H9 (cell line): Measurements from ENCODE around the gene CFAP45. TPM values are rescaled to one million over a fixed set of nuclear protein-coding genes. Genes with fewer than 3 reads are reported as not detected.

ENCODE experiments used
- DNase-seq: peaks from one replicate; pipeline ENCODE4 v3.0.0-alpha.2; 2017
- H2AFZ ChIP-seq: one replicate; pipeline ENCODE4 v1.6.1; 2013; ENCODE audit warnings: mild to moderate bottlenecking, low read length, control low read depth, moderate library complexity
- H2AK5ac ChIP-seq: 2 replicates; pipeline ENCODE4 v1.6.1; 2013; ENCODE audit warnings: low read length, control low read depth, mixed read lengths; ENCODE audit not compliant: insufficient read length
- H2BK120ac ChIP-seq: one replicate; pipeline ENCODE4 v1.6.1; 2013; ENCODE audit warnings: low read depth, mild to moderate bottlenecking, low read length, control low read depth, inconsistent platforms; ENCODE audit not compliant: poor library complexity, severe bottlenecking
- H2BK12ac ChIP-seq: 2 replicates; pipeline ENCODE4 v1.6.1; 2013; ENCODE audit warnings: low read length, control low read depth, mixed read lengths, low read depth; ENCODE audit not compliant: insufficient read length
- H2BK15ac ChIP-seq: 2 replicates; pipeline ENCODE4 v1.6.1; 2013; ENCODE audit warnings: low read depth, low read length, control low read depth
- H2BK20ac ChIP-seq: one replicate; pipeline ENCODE4 v1.6.1; 2013; ENCODE audit warnings: low read depth, mild to moderate bottlenecking, low read length, control low read depth, inconsistent platforms; ENCODE audit not compliant: poor library complexity, severe bottlenecking
- H2BK5ac ChIP-seq: 2 replicates; pipeline ENCODE4 v1.6.1; 2013; ENCODE audit warnings: low read length, control low read depth, mixed read lengths; ENCODE audit not compliant: insufficient read length
- H3K14ac ChIP-seq: 2 replicates; pipeline ENCODE4 v1.6.1; 2013; ENCODE audit warnings: low read length, control low read depth; ENCODE audit not compliant: insufficient read depth
- H3K18ac ChIP-seq: 2 replicates; pipeline ENCODE4 v1.6.1; 2013; ENCODE audit warnings: low read depth, mild to moderate bottlenecking, mixed read lengths, low read length, control low read depth; ENCODE audit not compliant: insufficient read length
- H3K23ac ChIP-seq: 2 replicates; pipeline ENCODE4 v1.6.1; 2013; ENCODE audit warnings: low read length, control low read depth, mixed read lengths, low read depth; ENCODE audit not compliant: insufficient read length
- H3K23me2 ChIP-seq: 2 replicates; pipeline ENCODE4 v1.6.1; 2013; ENCODE audit warnings: low read depth, mild to moderate bottlenecking, mixed read lengths, low read length, control low read depth; ENCODE audit not compliant: insufficient read length, poor library complexity, severe bottlenecking
- H3K27ac ChIP-seq: 2 replicates; pipeline ENCODE4 v1.5.1; 2013; ENCODE audit warnings: low read length, control low read depth, mixed read lengths, low read depth; ENCODE audit not compliant: insufficient read length
- H3K27me3 ChIP-seq: 2 replicates; pipeline ENCODE4 v1.6.1; 2013; ENCODE audit warnings: low read length, control low read depth, inconsistent platforms; ENCODE audit not compliant: insufficient read depth
- H3K4ac ChIP-seq: 2 replicates; pipeline ENCODE4 v1.6.1; 2013; ENCODE audit warnings: low read depth, mild to moderate bottlenecking, control low read depth, inconsistent platforms, low read length, moderate library complexity
- H3K4me1 ChIP-seq: 2 replicates; pipeline ENCODE4 v1.6.1; 2013; ENCODE audit warnings: low read length, control low read depth, inconsistent platforms; ENCODE audit not compliant: insufficient read depth
- H3K4me2 ChIP-seq: 2 replicates; pipeline ENCODE4 v1.6.1; 2013; ENCODE audit warnings: low read length, control low read depth, mixed read lengths; ENCODE audit not compliant: insufficient read length, insufficient read depth
- H3K56ac ChIP-seq: 2 replicates; pipeline ENCODE4 v1.6.1; 2013; ENCODE audit warnings: low read depth, mild to moderate bottlenecking, mixed read lengths, low read length, control low read depth; ENCODE audit not compliant: insufficient read length
- H3K79me1 ChIP-seq: 2 replicates; pipeline ENCODE4 v1.6.1; 2013; ENCODE audit warnings: low read depth, mild to moderate bottlenecking, moderate library complexity, low read length, control low read depth, inconsistent platforms; ENCODE audit not compliant: insufficient read depth, poor library complexity, severe bottlenecking
- H3K79me2 ChIP-seq: 2 replicates; pipeline ENCODE4 v1.6.1; 2013; ENCODE audit warnings: low read length, control low read depth, inconsistent platforms; ENCODE audit not compliant: insufficient read depth
- H3K9ac ChIP-seq: 2 replicates; pipeline ENCODE4 v1.6.1; 2013; ENCODE audit warnings: low read length, control low read depth, mixed read lengths; ENCODE audit not compliant: insufficient read length; ENCODE audit errors: extremely low read depth
- H3K9me3 ChIP-seq: one replicate; pipeline ENCODE4 v1.6.1; 2013; ENCODE audit warnings: low read depth, low read length, inconsistent platforms; ENCODE audit not compliant: control insufficient read depth
- H3T11ph ChIP-seq: one replicate; pipeline ENCODE4 v1.6.1; 2013; ENCODE audit warnings: mild to moderate bottlenecking, low read length, control low read depth, inconsistent platforms
- H4K20me1 ChIP-seq: one replicate; pipeline ENCODE4 v1.6.1; 2013; ENCODE audit not compliant: control insufficient read depth, insufficient read length, insufficient read depth
- H4K5ac ChIP-seq: 2 replicates; pipeline ENCODE4 v1.6.1; 2013; ENCODE audit warnings: low read depth, mild to moderate bottlenecking, mixed read lengths, low read length, control low read depth; ENCODE audit not compliant: insufficient read length
- H4K8ac ChIP-seq: replicated peaks from 2 replicates; pipeline ENCODE4 v1.6.1; 2013; ENCODE audit warnings: low read length, control low read depth, mixed read lengths, low read depth; ENCODE audit not compliant: insufficient read length
- H4K91ac ChIP-seq: 2 replicates; pipeline ENCODE4 v1.6.1; 2013; ENCODE audit warnings: low read depth, mild to moderate bottlenecking, moderate library complexity, mixed read lengths, low read length, control low read depth; ENCODE audit not compliant: insufficient read length
- H3K27ac Mint-ChIP-seq, 3 experiments: 2 replicates in 2 of 3; 3 replicates in 1 of 3; pipeline ENCODE4 v1.8.0; 2020 to 2021; ENCODE audit warnings: mixed read lengths in 3 of 3, mild to moderate bottlenecking in 1 of 3, moderate library complexity in 1 of 3
- H3K27me3 Mint-ChIP-seq: 2 replicates; pipeline ENCODE4 v1.8.0; 2021; ENCODE audit warnings: low read depth, mild to moderate bottlenecking, moderate library complexity, mixed read lengths
- H3K36me3 Mint-ChIP-seq, 3 experiments: 2 replicates in 2 of 3; 3 replicates in 1 of 3; pipeline ENCODE4 v1.8.0; 2020 to 2021; ENCODE audit warnings: low read depth in 3 of 3, mixed read lengths in 3 of 3; ENCODE audit not compliant: insufficient read depth in 1 of 3
- H3K4me1 Mint-ChIP-seq, 2 experiments: 2 replicates each; pipeline ENCODE4 v1.8.0; 2020; ENCODE audit warnings: mixed read lengths in 2 of 2
- H3K4me3 Mint-ChIP-seq, 2 experiments: 2 replicates in 1 of 2; 3 replicates in 1 of 2; pipeline ENCODE4 v1.8.0; 2020 to 2021; ENCODE audit warnings: mild to moderate bottlenecking in 2 of 2, mixed read lengths in 2 of 2, moderate library complexity in 1 of 2
- H3K9me3 Mint-ChIP-seq, 2 experiments: 2 replicates in 1 of 2; 3 replicates in 1 of 2; pipeline ENCODE4 v1.8.0; 2020; ENCODE audit warnings: mild to moderate bottlenecking in 2 of 2, mixed read lengths in 2 of 2, moderate library complexity in 1 of 2
- CTCF ChIP-seq: fragments of 200-600 bp; sonication (generic); conservative IDR thresholded peaks from 3 replicates; pipeline ENCODE4 v1.8.0; 2021; ENCODE audit warnings: antibody characterized with exemption, mild to moderate bottlenecking
- WGBS: extraction: QIAGEN DNeasy Blood & Tissue Kit; methylation state at CpG from one replicate; pipeline ENCODE4 v1.1.7; 2013; ENCODE audit warnings: missing lambda C conversion rate, low lambda C conversion rate, mixed read lengths; ENCODE audit not compliant: insufficient read length; ENCODE audit errors: extremely low coverage; 5-methylcytosine and 5-hydroxymethylcytosine counted together
- total RNA-seq: library from RNA; stranded (reverse); gene quantifications from 2 replicates; pipeline ENCODE4 v1.2.1, GENCODE V29; 2021

The CFAP45 gene
- total RNA-seq, 1 experiment from 2014 or later: 0.85 TPM

GRCh38 chr1:159913451-159914192 is 13.7 kb upstream of the CFAP45 start:
- Mint-ChIP-seq H3K27ac (peak overlapping the region; percentile 11 to 50 (median 22); a peak in 5 of 7 replicates), H3K4me3 (peak overlapping the region; percentile 5 to 29; a peak in 3 of 5 replicates), H3K9me3 (no peaks in the 10 kb centered on the region; a peak in 1 of 5 replicates), H3K27me3 (no peaks in the 10 kb centered on the region), H3K36me3 (peaks cover 0 to 14% (median 11%) of the 10 kb centered on the region in 3 experiments; a peak in 5 of 7 replicates), H3K4me1 (peaks cover 68 to 69% of the 10 kb centered on the region in 2 experiments)
- H3K27me3 ChIP-seq: no peaks in the 10 kb centered on the region
- WGBS: no CpG with 5 or more reads among the region's 5 CpGs
- H3K4ac ChIP-seq: no peak overlapping the region; the same call in 1 of the 2 replicates
- H3K14ac ChIP-seq: no peak overlapping the region; the same call in 1 of the 2 replicates
- H3K79me1 ChIP-seq: no peaks in the 10 kb centered on the region
- H2AFZ ChIP-seq: no peak overlapping the region
- H2BK120ac ChIP-seq: no peak overlapping the region
- no peak overlapping the region for H2BK5ac ChIP-seq
- no peak for TF ChIP-seq CTCF
- H3K18ac ChIP-seq: peak overlapping the region; percentile 78
- H3K23ac ChIP-seq: no peak overlapping the region
- no peak overlapping the region for H2BK12ac ChIP-seq
- no peaks in the 10 kb centered on the region for H3K23me2 ChIP-seq
- no peak overlapping the region for H2BK20ac ChIP-seq
- H3K4me1 ChIP-seq: peaks cover 32% of the 10 kb centered on the region; the same call in 1 of the 2 replicates
- no peak overlapping the region for H3T11ph ChIP-seq
- no peak overlapping the region for H3K27ac ChIP-seq
- no peak overlapping the region for H4K91ac ChIP-seq
- peak overlapping the region; percentile 27 for H3K4me2 ChIP-seq
- H3K79me2 ChIP-seq: no peaks in the 10 kb centered on the region
- H3K9ac ChIP-seq: no peak overlapping the region
- H3K9me3 ChIP-seq: no peaks in the 10 kb centered on the region
- no peaks in the 10 kb centered on the region for H4K20me1 ChIP-seq
- H4K5ac ChIP-seq: no peak overlapping the region
- peak; percentile 85 for DNase-seq
- H2AK5ac ChIP-seq: no peak overlapping the region
- H3K56ac ChIP-seq: no peak overlapping the region
- H4K8ac ChIP-seq: no peak overlapping the region
- H2BK15ac ChIP-seq: no peak overlapping the region
